SK-N-SH (cell line): ENCODE results near the gene NKAIN4. TPM values are rescaled to one million over a fixed set of nuclear protein-coding genes. Genes with fewer than 3 reads are reported as not detected.

ENCODE experiments used
- CTCF ChIA-PET: fragments of 300-600, 350-600 bp; formaldehyde crosslinking; extraction: SDS; loops from one replicate; lab custom pipeline; 2021; lab: Yijun Ruan, JAX
- POLR2A ChIA-PET: fragments of 350-600 bp; sonication (Branson Sonifier 250); formaldehyde crosslinking; extraction: SDS; loops from one replicate; lab custom pipeline; 2020; ENCODE audit warnings: antibody characterized with exemption, inconsistent platforms; lab: Yijun Ruan, JAX
- DNase-seq: peaks from one replicate; pipeline ENCODE4 v3.0.0; 2012
- H2AFZ ChIP-seq: fragments of 200-600 bp; sonication (generic); 2 replicates; pipeline ENCODE4 v1.8.1; 2016; ENCODE audit warnings: antibody characterized with exemption, mild to moderate bottlenecking, low read depth
- H3F3A ChIP-seq: fragments of 200-600 bp; sonication (generic); replicated peaks from 2 replicates; pipeline ENCODE3; 2016; ENCODE audit warnings: antibody characterized with exemption, mild to moderate bottlenecking; ENCODE audit not compliant: insufficient read depth
- H3K27ac ChIP-seq, 2 experiments: fragments of 200-500 bp in 1 of 2; fragments of 200-600 bp in 1 of 2; sonication (Bioruptor generic) in 1 of 2; sonication (generic), shearing (Covaris generic) in 1 of 2; 2 replicates each; pipeline versions ENCODE4 v1.5.1 to v1.6.1; 2014 to 2016; ENCODE audit warnings: low read depth in 2 of 2, inconsistent platforms in 1 of 2, low read length in 1 of 2, mild to moderate bottlenecking in 1 of 2, mixed read lengths in 1 of 2
- H3K27me3 ChIP-seq: fragments of 200-600 bp; sonication (generic), shearing (Covaris generic); 2 replicates; pipeline ENCODE4 v1.6.1; 2016; ENCODE audit warnings: mixed run types; ENCODE audit not compliant: insufficient read depth
- H3K36me3 ChIP-seq, 2 experiments: fragments of 200-500 bp in 1 of 2; fragments of 200-600 bp in 1 of 2; sonication (Bioruptor generic) in 1 of 2; sonication (generic) in 1 of 2; replicated peaks in 1 of 2; 2 replicates each; pipeline versions ENCODE3 to v1.5.1; 2014 to 2016; ENCODE audit warnings: low read length in 1 of 2, mild to moderate bottlenecking in 1 of 2; ENCODE audit not compliant: insufficient read depth in 2 of 2, control insufficient read depth in 1 of 2
- H3K4me1 ChIP-seq, 2 experiments: fragments of 200-500 bp in 1 of 2; fragments of 200-600 bp in 1 of 2; sonication (Bioruptor generic) in 1 of 2; sonication (generic), shearing (Covaris generic) in 1 of 2; 2 replicates each; pipeline versions ENCODE4 v1.5.1 to v1.6.1; 2014 to 2016; ENCODE audit warnings: low read depth in 1 of 2, low read length in 1 of 2, mixed run types in 1 of 2; ENCODE audit not compliant: insufficient read depth in 2 of 2, control insufficient read depth in 1 of 2
- H3K4me2 ChIP-seq: fragments of 200-600 bp; sonication (generic), shearing (Covaris generic); 2 replicates; pipeline ENCODE4 v1.6.1; 2017; ENCODE audit warnings: mixed run types
- H3K4me3 ChIP-seq, 2 experiments: fragments of 200-500 bp in 1 of 2; fragments of 200-600 bp in 1 of 2; sonication (Bioruptor generic) in 1 of 2; sonication (generic), shearing (Covaris generic) in 1 of 2; 2 replicates each; pipeline versions ENCODE4 v1.5.1 to v1.8.1; 2014 to 2016; ENCODE audit warnings: low read depth in 2 of 2, inconsistent platforms in 1 of 2, low read length in 1 of 2, mild to moderate bottlenecking in 1 of 2, mixed read lengths in 1 of 2, moderate library complexity in 1 of 2
- H3K79me2 ChIP-seq: fragments of 200-600 bp; sonication (generic); 2 replicates; pipeline ENCODE4 v1.8.1; 2017; ENCODE audit warnings: mild to moderate bottlenecking; ENCODE audit not compliant: insufficient read depth
- H3K9ac ChIP-seq: fragments of 200-600 bp; sonication (generic); 2 replicates; pipeline ENCODE4 v1.6.1; 2017; ENCODE audit warnings: mixed run types
- H3K9me2 ChIP-seq: fragments of 200-600 bp; sonication (generic); 2 replicates; pipeline ENCODE4 v1.6.1; 2017; ENCODE audit warnings: mixed run types
- H3K9me3 ChIP-seq: fragments of 200-600 bp; sonication (generic); 2 replicates; pipeline ENCODE4 v1.6.1; 2017; ENCODE audit warnings: mixed run types, mild to moderate bottlenecking, moderate library complexity
- H4K20me1 ChIP-seq: fragments of 200-600 bp; sonication (generic); 2 replicates; pipeline ENCODE4 v1.6.1; 2017; ENCODE audit warnings: mild to moderate bottlenecking, mixed run types; ENCODE audit not compliant: insufficient read depth
- EZH2phosphoT487 ChIP-seq: fragments of 200-600 bp; sonication (generic); IDR thresholded peaks from 2 replicates; pipeline ENCODE4 v1.6.1; 2017; ENCODE audit warnings: low read depth, mixed run types, mild to moderate bottlenecking, antibody characterized with exemption, moderate library complexity, borderline replicate concordance
- FOXM1 ChIP-seq: IDR thresholded peaks from 2 replicates; pipeline ENCODE4 v1.4.0; 2012; ENCODE audit warnings: low read depth, mild to moderate bottlenecking
- IRF3 ChIP-seq: fragments of 150-350 bp; IDR thresholded peaks from 2 replicates; pipeline ENCODE4 v1.6.1; 2016; ENCODE audit warnings: mild to moderate bottlenecking, low read depth, low read length
- MAX ChIP-seq: IDR thresholded peaks from 2 replicates; pipeline ENCODE4 v1.4.0; 2012; ENCODE audit warnings: low read depth
- PBX3 ChIP-seq: IDR thresholded peaks from 2 replicates; pipeline ENCODE4; 2012
- POLR2AphosphoS5 ChIP-seq: IDR thresholded peaks from 2 replicates; pipeline ENCODE4 v1.6.1; 2012; ENCODE audit warnings: low read depth, low read length
- RCOR1 ChIP-seq: fragments of 150-350 bp; IDR thresholded peaks from 2 replicates; pipeline ENCODE4 v1.6.1; 2017; ENCODE audit warnings: antibody characterized with exemption, low read length
- SIN3A ChIP-seq: IDR thresholded peaks from 2 replicates; pipeline ENCODE4 v1.6.1; 2012; ENCODE audit warnings: low read depth, mild to moderate bottlenecking, low read length, moderate library complexity, borderline replicate concordance
- TCF12 ChIP-seq: IDR thresholded peaks from 2 replicates; pipeline ENCODE4 v1.4.0; 2012
- TEAD4 ChIP-seq: IDR thresholded peaks from 2 replicates; pipeline ENCODE4 v1.4.0; 2012; ENCODE audit warnings: mild to moderate bottlenecking, borderline replicate concordance; ENCODE audit not compliant: insufficient read depth
- USF1 ChIP-seq: IDR thresholded peaks from 2 replicates; pipeline ENCODE4 v1.4.0; 2012; ENCODE audit warnings: low read depth, borderline replicate concordance
- WGBS: methylation state at CpG from one replicate; pipeline ENCODE4 v1.1.6; 2017; ENCODE audit warnings: low lambda C conversion rate; 5-methylcytosine and 5-hydroxymethylcytosine counted together
- polyA plus RNA-seq, 3 experiments: library from polyadenylated mRNA; depleted of rRNA; stranded (reverse); fragments of >200 nt; gene quantifications; 2 replicates each; pipeline ENCODE4 v1.2.3, GENCODE V29; 2012
- TF ChIP-seq, protein P1 (sequence below): fragments of 200-600 bp; sonication (generic); IDR thresholded peaks from 2 replicates; pipeline ENCODE4 v1.6.1; 2017; ENCODE audit warnings: antibody characterized with exemption, mild to moderate bottlenecking, moderate library complexity

The NKAIN4 gene
- polyA plus RNA-seq, 1 of the 3 experiments (the other 2 are of a cell fraction) = not detected

GRCh38 chr20:63246490-63247288 lies 7.6 kb downstream of the NKAIN4 start:
- no peak overlapping the region for H2AFZ ChIP-seq
- H4K20me1 ChIP-seq = no peaks in the 10 kb centered on the region
- H3K4me3 ChIP-seq = no peak overlapping the region
- POLR2A ChIA-PET = no interaction called here
- WGBS = 61% methylated on average over 39 of the region's 50 CpGs
- peak; percentile 39; the same call in 1 of the 2 replicates for TF ChIP-seq USF1
- no peak for TF ChIP-seq POLR2AphosphoS5
- TF ChIP-seq, all 33 proteins: peak for 1
- no peaks in the 10 kb centered on the region for H3K9me3 ChIP-seq
- H3K9ac ChIP-seq = no peak overlapping the region
- H3K27me3 ChIP-seq = peaks cover 4% of the 10 kb centered on the region; the same call in 1 of the 2 replicates
- CTCF ChIA-PET = interaction anchor here (0.5 to 15.6 kb wide), 6 partner anchors 8 to 1204 kb away, joined by 3 to 168 read pairs (median 8); partner anchors contain the start of gene NKAIN4
- DNase-seq = peak; percentile 56
- no peak overlapping the region for H3K4me2 ChIP-seq
- no peaks in the 10 kb centered on the region for H3F3A ChIP-seq
- H3K9me2 ChIP-seq = no peaks in the 10 kb centered on the region
- no peaks in the 10 kb centered on the region for H3K79me2 ChIP-seq
- H3K27ac ChIP-seq = no peak overlapping the region
- peaks cover 0 to 4% of the 10 kb centered on the region in 2 experiments; a peak in 1 of 4 replicates for H3K4me1 ChIP-seq
- no peaks in the 10 kb centered on the region for H3K36me3 ChIP-seq

DNA sequence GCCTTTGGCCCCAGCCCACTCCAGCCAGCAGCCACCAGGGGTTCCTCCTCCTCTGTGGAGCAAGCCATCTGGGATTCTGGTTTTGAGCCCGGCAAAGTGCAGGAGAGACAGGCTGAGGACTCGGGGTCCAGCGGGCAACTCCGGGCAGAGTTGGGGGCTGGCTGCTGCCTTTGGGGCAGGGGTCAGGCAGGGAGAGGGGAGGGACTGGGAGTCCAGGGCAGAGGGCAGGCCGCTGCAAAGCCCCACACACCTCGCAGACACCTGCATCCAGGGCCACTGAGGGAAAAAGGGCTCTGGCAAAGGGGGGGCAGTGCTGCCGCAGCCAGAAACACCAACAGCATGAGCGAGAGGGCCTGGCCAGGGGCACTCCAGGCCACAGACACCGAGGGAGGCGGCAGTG lies 9.8 kb downstream of the NKAIN4 start:
- no peaks in the 10 kb centered on the region for H3F3A ChIP-seq
- TF ChIP-seq TCF12 = no peak
- TF ChIP-seq RCOR1 = no peak
- TF ChIP-seq EZH2phosphoT487 = no peak
- TF ChIP-seq, protein P1, sequence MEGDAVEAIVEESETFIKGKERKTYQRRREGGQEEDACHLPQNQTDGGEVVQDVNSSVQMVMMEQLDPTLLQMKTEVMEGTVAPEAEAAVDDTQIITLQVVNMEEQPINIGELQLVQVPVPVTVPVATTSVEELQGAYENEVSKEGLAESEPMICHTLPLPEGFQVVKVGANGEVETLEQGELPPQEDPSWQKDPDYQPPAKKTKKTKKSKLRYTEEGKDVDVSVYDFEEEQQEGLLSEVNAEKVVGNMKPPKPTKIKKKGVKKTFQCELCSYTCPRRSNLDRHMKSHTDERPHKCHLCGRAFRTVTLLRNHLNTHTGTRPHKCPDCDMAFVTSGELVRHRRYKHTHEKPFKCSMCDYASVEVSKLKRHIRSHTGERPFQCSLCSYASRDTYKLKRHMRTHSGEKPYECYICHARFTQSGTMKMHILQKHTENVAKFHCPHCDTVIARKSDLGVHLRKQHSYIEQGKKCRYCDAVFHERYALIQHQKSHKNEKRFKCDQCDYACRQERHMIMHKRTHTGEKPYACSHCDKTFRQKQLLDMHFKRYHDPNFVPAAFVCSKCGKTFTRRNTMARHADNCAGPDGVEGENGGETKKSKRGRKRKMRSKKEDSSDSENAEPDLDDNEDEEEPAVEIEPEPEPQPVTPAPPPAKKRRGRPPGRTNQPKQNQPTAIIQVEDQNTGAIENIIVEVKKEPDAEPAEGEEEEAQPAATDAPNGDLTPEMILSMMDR = no peak
- TF ChIP-seq TEAD4 = no peak
- no peak for TF ChIP-seq MAX
- TF ChIP-seq SIN3A = no peak
- TF ChIP-seq PBX3 = no peak
- no peak for TF ChIP-seq IRF3
- TF ChIP-seq FOXM1 = no peak
- no peak overlapping the region for H3K27ac ChIP-seq
- H4K20me1 ChIP-seq = no peaks in the 10 kb centered on the region
- H3K36me3 ChIP-seq = no peaks in the 10 kb centered on the region
- no peaks in the 10 kb centered on the region for H3K79me2 ChIP-seq
- ChIA-PET CTCF (interaction anchor here (1.2 to 15.6 kb wide), 2 partner anchors 20 to 65 kb away, joined by 3 to 168 read pairs; no protein-coding TSS in a partner anchor), POLR2A (no interaction called here)
- H3K27me3 ChIP-seq = peaks cover 4% of the 10 kb centered on the region; the same call in 1 of the 2 replicates
- no peak for DNase-seq
- WGBS = 69% methylated on average over 10 of the region's 10 CpGs
- H3K4me3 ChIP-seq = no peak overlapping the region
- H3K4me1 ChIP-seq = peaks cover 0 to 6% of the 10 kb centered on the region in 2 experiments; a peak in 1 of 4 replicates
- H3K9ac ChIP-seq = no peak overlapping the region
- H3K4me2 ChIP-seq = no peak overlapping the region
- H2AFZ ChIP-seq = no peak overlapping the region
- no peaks in the 10 kb centered on the region for H3K9me3 ChIP-seq
- no peaks in the 10 kb centered on the region for H3K9me2 ChIP-seq
